Aorta (tissue), 5 donors: ENCODE measurements around the gene LOXL1. TPM values are rescaled to one million over a fixed set of nuclear protein-coding genes. Genes with fewer than 3 reads are reported as not detected.

Experiments used
- ATAC-seq: fragments of 200-7000 bp; cut with Tn5 transposase; one replicate; pipeline ENCODE4 v1.9.1; 2022; ENCODE audit warnings: moderate library complexity; ENCODE audit not compliant: low FRiP score
- DNase-seq, 2 donors: peaks; one replicate each; pipeline ENCODE4 v3.0.0-alpha.2; 2020
- H3K27ac ChIP-seq, 2 donors: one replicate each; pipeline ENCODE4 v1.5.1; 2013; ENCODE audit warnings: low read length in 2 of 2, mild to moderate bottlenecking in 2 of 2, moderate library complexity in 2 of 2, control low read depth in 1 of 2, inconsistent platforms in 1 of 2, low read depth in 1 of 2
- H3K27me3 ChIP-seq, 2 donors: one replicate each; pipeline ENCODE4 v1.6.1; 2013; ENCODE audit warnings: control low read depth in 1 of 2, low read length in 1 of 2, mild to moderate bottlenecking in 1 of 2, moderate library complexity in 1 of 2; ENCODE audit not compliant: insufficient read depth in 2 of 2, control insufficient read depth in 1 of 2
- H3K36me3 ChIP-seq, 2 donors: one replicate each; pipeline ENCODE4 v1.6.1; 2013; ENCODE audit warnings: control low read depth in 1 of 2, low read length in 1 of 2, mild to moderate bottlenecking in 1 of 2; ENCODE audit not compliant: insufficient read depth in 2 of 2, control insufficient read depth in 1 of 2
- H3K4me1 ChIP-seq, 2 donors: one replicate each; pipeline ENCODE4 v1.6.1; 2013; ENCODE audit warnings: low read length in 2 of 2, control low read depth in 1 of 2, mild to moderate bottlenecking in 1 of 2, moderate library complexity in 1 of 2; ENCODE audit not compliant: insufficient read depth in 2 of 2, control insufficient read depth in 1 of 2
- H3K4me3 ChIP-seq, 2 donors: one replicate each; pipeline ENCODE4 v1.5.1; 2013; ENCODE audit warnings: low read length in 2 of 2, control low read depth in 1 of 2, mild to moderate bottlenecking in 1 of 2
- H3K9me3 ChIP-seq: one replicate; pipeline ENCODE4 v1.6.1; 2013; ENCODE audit warnings: mild to moderate bottlenecking, low read length; ENCODE audit not compliant: control insufficient read depth
- WGBS, 2 donors: extraction: QIAGEN DNeasy Blood & Tissue Kit; methylation state at CpG; one replicate each; pipeline ENCODE4 v1.1.7; 2013; 5-methylcytosine and 5-hydroxymethylcytosine counted together
- intact Hi-C, 2 donors: fragments of 100-400 bp; cut with DNase I; formaldehyde crosslinking; loops; one replicate each; pipeline versions ENCODE4 v1.14.2 to v1.15.0; 2022
- long read RNA-seq, 2 donors: library from polyadenylated mRNA; unstranded; transcript quantifications; one replicate each; pipeline ENCODE4 v2.0.0, GENCODE V29; 2020 to 2021
- polyA plus RNA-seq, 2 donors: library from polyadenylated mRNA; stranded (reverse); fragments of 200-250 nt; gene quantifications; one replicate each; pipeline ENCODE4 v1.2.3, GENCODE V29; 2013
- total RNA-seq, 2 donors: library from RNA; stranded (reverse); fragmentation: NEBNext Ultra II Directional; extraction: Animal tissue kit (Norgen Biotek cat#: 25700); gene quantifications; one replicate each; pipeline ENCODE4 v1.2.1, GENCODE V29; 2021
- donor health status: healthy with polysubstance abuse.
- donor health status: Bipolar disorder and iron deficiency.
- donor health status: DM: no; HTN: no; CAD: no.
- donor health status: DM: no; HTN: no; CAD: no.
- donor health status: DM: yes; HTN: yes; CAD: no.

Gene LOXL1, protein sequence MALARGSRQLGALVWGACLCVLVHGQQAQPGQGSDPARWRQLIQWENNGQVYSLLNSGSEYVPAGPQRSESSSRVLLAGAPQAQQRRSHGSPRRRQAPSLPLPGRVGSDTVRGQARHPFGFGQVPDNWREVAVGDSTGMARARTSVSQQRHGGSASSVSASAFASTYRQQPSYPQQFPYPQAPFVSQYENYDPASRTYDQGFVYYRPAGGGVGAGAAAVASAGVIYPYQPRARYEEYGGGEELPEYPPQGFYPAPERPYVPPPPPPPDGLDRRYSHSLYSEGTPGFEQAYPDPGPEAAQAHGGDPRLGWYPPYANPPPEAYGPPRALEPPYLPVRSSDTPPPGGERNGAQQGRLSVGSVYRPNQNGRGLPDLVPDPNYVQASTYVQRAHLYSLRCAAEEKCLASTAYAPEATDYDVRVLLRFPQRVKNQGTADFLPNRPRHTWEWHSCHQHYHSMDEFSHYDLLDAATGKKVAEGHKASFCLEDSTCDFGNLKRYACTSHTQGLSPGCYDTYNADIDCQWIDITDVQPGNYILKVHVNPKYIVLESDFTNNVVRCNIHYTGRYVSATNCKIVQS
- 100 to 1,000 TPM; 108 to 115 TPM for total RNA-seq
- polyA plus RNA-seq: 100 to 1,000 TPM in 1 of 2 donors, 10 to 100 TPM in 1; 49.0 to 138 TPM
- long read RNA-seq, donor 1, transcript LOXL1-201 (7 exons, 2,351 nt): major isoform, 34 of 59 reads
- long read RNA-seq, donor 1, partial matches to known transcripts: 4 of 59 reads
- long read RNA-seq, donor 1, other reads (novel, unspliced or antisense): 19 of 59 reads
- long read RNA-seq, donor 2, transcript LOXL1-201 (7 exons, 2,351 nt): major isoform, 103 of 116 reads
- long read RNA-seq, donor 2, partial matches to known transcripts: 1 of 116 reads
- long read RNA-seq, donor 2, other reads (novel, unspliced or antisense): 12 of 116 reads

DNA sequence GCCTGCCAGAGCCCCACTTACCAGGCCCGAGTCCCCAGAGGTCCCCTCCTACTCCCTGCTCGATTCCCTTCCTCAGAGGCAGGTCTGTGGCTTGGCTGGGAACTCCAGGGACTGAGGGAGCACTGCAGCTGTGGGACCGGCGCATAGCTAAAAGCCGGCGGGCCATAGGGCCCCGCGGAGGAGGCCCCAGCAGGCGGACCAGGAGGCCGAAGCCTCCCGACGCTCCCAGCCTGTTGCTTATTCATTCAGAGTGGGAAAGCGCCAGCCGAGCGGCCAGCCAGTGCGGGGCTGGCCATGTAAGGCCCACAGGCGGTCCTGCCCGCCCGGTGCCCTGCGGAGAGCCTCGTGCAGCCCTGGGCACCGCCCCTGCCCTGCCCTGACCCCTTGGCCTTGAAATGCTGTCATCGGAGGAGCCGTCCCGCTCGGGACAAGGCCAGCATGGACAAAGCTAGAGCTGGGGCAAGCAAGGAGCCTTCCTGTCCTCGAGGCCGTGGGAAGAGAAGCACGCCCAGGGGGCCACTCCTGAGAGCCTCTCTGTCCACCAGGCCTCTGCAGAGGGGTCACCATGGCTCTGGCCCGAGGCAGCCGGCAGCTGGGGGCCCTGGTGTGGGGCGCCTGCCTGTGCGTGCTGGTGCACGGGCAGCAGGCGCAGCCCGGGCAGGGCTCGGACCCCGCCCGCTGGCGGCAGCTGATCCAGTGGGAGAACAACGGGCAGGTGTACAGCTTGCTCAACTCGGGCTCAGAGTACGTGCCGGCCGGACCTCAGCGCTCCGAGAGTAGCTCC, at the start of gene LOXL1:
Gene LOXL1, plus strand, starts transcription at position 244 of the 784 bp plus-strand sequence. Its CDS starts 322 bp downstream, at position 566.
- WGBS, 2 donors: 0 to 2% methylated on average over 42 to 47 of the region's 47 CpGs
- peak within 1 kb of the TSS; percentile 80 to 97 for H3K27ac ChIP-seq
- H3K27me3 ChIP-seq: no peaks in the 10 kb centered on the region
- H3K4me3 ChIP-seq: peak within 1 kb of the TSS; percentile 30 to 73
- no peaks in the 10 kb centered on the region for H3K36me3 ChIP-seq
- intact Hi-C loops: loop anchor here in 1 of 2 donors (5.0 kb wide), 1 partner anchor 66 kb away; the partner anchor contains the start of genes PML and STOML1
- peak; percentile 89 to 94 for DNase-seq
- H3K4me1 ChIP-seq: peaks cover 0 to 4% of the 10 kb centered on the region in 2 donors
- no peaks in the 10 kb centered on the region for H3K9me3 ChIP-seq
- ATAC-seq: peak; percentile 82

DNA sequence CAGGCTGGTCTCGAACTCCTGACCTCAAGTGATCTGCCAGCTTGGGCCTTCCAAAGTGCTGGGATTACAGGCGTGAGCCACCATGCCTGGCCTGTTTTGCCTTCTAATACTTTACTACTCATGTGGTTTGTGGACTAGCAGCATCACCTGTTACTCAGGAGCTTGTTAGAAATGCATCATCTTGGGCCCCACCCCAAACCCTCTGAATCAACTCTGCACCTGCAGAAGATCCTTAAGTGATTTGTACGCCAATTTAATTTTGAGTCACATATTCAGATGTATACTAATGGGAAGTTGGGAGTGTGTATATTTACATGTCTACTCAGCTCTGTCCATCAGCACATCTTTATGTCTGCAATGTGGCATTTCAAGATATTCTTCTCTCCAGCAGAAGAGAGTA, 46.8 kb upstream of the LOXL1 start:
- H3K4me3 ChIP-seq: no peak overlapping the region
- no peaks in the 10 kb centered on the region for H3K9me3 ChIP-seq
- intact Hi-C loops: no loop called here
- DNase-seq: no peak
- no peak for ATAC-seq
- H3K4me1 ChIP-seq: no peaks in the 10 kb centered on the region
- no peaks in the 10 kb centered on the region for H3K36me3 ChIP-seq
- no peak overlapping the region for H3K27ac ChIP-seq
- 59 to 73% methylated on average over 3 of the region's 3 CpGs for WGBS, 2 donors
- H3K27me3 ChIP-seq: no peaks in the 10 kb centered on the region

DNA sequence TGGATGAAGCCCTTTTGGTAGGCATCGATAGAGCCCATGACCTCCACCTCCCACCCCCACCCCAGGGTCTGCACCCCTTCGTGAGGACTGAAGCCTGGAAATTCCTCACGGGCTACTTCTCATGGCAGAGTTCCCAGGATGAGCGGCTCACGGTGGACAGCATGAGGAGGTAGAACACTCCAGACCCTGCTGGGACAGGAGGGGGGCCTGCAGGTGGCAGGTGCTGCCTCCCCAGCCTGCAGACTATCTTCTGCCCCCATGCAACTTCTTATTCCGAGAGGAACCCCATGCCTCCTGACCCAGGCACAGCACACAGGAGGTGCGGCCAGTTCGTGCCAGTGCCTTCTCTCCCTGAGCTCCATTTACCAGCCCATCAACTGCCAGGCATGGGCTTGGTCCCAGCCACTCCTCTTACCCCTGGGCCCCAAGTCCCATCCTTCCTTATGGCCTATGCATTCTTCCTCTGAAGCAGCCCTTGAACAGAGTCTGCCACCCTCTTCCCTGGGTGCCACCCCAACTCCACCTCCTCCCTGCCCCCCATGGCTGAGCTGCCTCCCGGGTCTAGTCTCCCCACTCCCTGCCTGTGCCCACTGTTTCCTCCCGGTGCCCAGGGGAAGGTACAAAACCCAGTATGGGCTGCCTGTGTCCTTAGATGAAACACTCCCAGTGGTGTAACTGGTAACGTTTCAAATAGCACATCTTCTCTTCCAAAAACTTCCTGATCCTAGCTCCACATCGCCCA, 44.5 kb upstream of the LOXL1 start:
- no peaks in the 10 kb centered on the region for H3K36me3 ChIP-seq
- H3K4me3 ChIP-seq: no peak overlapping the region
- ATAC-seq (no peak), DNase-seq (no peak)
- no peaks in the 10 kb centered on the region for H3K9me3 ChIP-seq
- 76 to 80% methylated on average over 12 of the region's 12 CpGs for WGBS, 2 donors
- no peak overlapping the region for H3K27ac ChIP-seq
- intact Hi-C loops: no loop called here
- H3K4me1 ChIP-seq: no peaks in the 10 kb centered on the region
- H3K27me3 ChIP-seq: no peaks in the 10 kb centered on the region

DNA sequence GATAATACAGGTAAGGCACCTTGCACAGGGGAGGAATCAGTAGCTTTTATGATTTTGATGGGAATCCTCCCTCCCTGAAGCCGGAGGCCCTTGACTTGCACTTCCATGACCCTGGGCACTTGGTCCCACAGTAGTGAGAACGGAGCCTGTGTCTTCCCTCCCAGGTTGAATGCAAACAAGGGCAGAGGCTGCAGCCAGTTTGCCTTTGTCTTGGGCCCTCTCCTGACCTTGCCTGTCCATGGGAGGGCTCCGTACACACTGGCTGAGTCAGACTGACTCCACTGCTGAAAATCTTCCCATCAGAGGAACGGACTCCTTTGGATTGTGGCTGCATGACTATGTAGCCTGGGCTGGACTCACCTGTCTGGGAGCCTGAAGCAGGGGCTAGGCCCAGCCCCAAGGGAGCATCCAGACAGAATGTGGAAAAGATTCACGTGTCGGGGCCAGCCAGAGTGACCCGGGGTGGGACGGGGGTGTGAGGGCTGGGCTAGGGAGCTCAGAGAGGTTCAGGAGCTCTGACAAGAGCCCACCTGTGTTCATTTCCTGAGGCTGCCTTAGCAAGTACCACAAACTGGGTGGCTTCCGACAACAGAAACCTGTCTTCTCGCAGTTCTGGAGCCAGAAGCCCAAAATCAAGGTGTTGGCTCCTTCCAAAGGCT, 43.4 kb upstream of the LOXL1 start:
- intact Hi-C loops: no loop called here
- Histone ChIP-seq H3K36me3 (no peaks in the 10 kb centered on the region), H3K4me3 (no peak overlapping the region), H3K27ac (no peak overlapping the region), H3K9me3 (no peaks in the 10 kb centered on the region), H3K27me3 (no peaks in the 10 kb centered on the region), H3K4me1 (no peaks in the 10 kb centered on the region)
- WGBS, 2 donors: 91% methylated on average over 10 of the region's 10 CpGs
- ATAC-seq (no peak), DNase-seq (no peak)

DNA sequence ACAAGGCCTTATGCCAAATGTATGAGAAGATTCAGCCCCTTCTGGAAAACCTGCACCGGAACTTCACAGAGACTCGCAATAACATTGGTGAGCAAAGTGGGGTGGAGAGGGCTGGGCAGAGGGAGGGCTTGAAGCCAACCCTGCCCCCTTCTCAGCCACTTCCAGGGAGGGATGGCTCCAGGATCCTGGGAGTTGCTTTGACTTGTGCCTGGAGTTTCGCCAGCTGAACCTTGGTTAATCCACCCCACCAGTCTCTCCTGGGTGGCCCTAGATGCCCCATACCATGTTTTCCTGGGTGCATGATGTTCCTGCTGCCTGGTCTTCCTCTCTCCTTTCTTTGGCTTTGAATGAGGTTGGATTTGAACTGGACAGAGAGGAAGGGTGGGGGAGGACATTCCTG, 42.1 kb upstream of the LOXL1 start:
- Histone ChIP-seq H3K36me3 (no peaks in the 10 kb centered on the region), H3K27me3 (no peaks in the 10 kb centered on the region), H3K4me3 (no peak overlapping the region), H3K27ac (no peak overlapping the region), H3K9me3 (no peaks in the 10 kb centered on the region), H3K4me1 (no peaks in the 10 kb centered on the region)
- 67 to 83% methylated on average over 3 of the region's 3 CpGs for WGBS, 2 donors
- no peak for ATAC-seq
- intact Hi-C loops: no loop called here
- no peak for DNase-seq

DNA sequence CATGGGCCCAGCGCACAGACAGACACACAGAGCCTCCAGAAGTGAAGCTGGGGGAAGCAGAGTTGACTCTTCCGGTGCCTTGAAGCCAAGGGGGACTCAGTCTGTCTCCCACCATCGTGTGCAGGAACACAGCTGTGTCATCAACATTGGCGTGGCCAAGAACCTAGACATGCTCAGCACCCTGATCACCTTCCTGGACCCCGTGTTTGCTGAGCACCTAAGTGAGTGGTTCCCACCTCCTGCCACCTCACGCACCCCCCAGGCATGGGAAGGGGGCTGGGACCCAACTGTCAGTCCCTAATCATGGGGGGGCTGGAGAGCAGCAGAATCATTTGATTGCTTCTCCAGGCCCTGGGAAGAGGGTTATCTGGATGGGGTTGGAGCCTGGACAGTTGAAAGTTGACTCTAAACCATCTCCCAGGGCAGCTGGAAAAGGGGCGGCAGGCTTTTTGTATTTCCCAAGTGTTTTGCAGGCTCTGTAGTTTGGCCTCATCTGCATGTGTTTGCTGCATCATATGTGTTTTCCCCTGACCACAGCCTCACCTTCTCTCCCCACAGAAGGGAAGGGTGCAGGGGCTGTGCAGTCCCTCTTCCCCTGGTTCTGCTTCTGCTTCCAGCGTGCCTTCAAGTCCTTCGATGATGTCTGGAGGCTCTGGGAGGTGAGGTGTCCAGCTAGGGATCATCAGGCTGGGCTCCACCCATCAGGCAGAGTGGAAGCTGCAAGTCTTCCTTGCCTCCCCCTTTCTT, 40.1 kb upstream of the LOXL1 start:
- Histone ChIP-seq H3K9me3 (no peaks in the 10 kb centered on the region), H3K27ac (no peak overlapping the region), H3K36me3 (no peaks in the 10 kb centered on the region), H3K4me3 (no peak overlapping the region), H3K4me1 (no peaks in the 10 kb centered on the region), H3K27me3 (no peaks in the 10 kb centered on the region)
- no peak for ATAC-seq
- WGBS, 2 donors: 90 to 92% methylated on average over 9 of the region's 9 CpGs
- DNase-seq: no peak
- intact Hi-C loops: no loop called here

DNA sequence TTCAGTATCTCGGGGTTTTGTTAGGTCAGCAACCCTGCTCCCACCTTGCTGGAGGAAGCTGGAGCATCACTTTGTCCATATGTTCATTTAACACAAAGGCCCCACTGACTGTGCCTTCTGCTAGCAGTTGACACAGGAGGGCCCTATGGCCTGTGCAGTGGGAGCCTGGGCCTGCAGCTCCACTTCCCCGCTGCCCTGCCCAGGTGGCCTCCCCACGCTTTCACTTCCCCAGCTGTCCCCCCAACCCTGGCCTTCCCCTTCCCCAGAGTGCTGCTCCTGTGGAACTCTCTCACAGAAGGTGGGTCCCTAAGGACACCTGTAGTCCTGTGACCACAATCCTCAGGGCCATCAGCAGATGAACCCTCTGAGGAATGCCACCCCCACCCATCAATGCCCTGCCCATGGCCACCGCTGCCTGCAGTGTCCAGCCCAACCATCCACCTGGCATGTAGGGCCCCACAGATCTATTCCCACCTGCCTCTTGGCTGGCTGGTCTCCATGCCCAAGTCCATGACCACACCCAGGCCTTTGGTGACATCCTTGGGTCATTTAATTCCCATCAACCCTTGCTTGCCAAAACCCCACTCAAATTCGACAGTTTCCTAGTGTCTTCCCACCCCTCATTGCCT, 39.4 kb upstream of the LOXL1 start:
- no peaks in the 10 kb centered on the region for H3K36me3 ChIP-seq
- no peaks in the 10 kb centered on the region for H3K27me3 ChIP-seq
- H3K4me1 ChIP-seq: no peaks in the 10 kb centered on the region
- WGBS, 2 donors: 88 to 92% methylated on average over 5 of the region's 5 CpGs
- no peak for DNase-seq
- H3K9me3 ChIP-seq: no peaks in the 10 kb centered on the region
- no peak overlapping the region for H3K4me3 ChIP-seq
- H3K27ac ChIP-seq: no peak overlapping the region
- intact Hi-C loops: no loop called here
- ATAC-seq: no peak
